Skin epidermis (tissue), 12 donors: ENCODE measurements around the gene KLHL22.

Experiments used
- H3K27ac ChIP-seq, 21 experiments: fragments of 200-600 bp; sonication (generic) in 11 of 21; one replicate each; pipeline ENCODE4 v1.5.0; 2020; ENCODE audit warnings: mild to moderate bottlenecking in 3 of 21, inconsistent platforms in 2 of 21, moderate library complexity in 2 of 21
- H3K4me3 ChIP-seq, 7 experiments: fragments of 200-600 bp; sonication (generic) in 2 of 7; one replicate each; pipeline ENCODE4 v1.5.0; 2020; ENCODE audit warnings: inconsistent platforms in 2 of 7, mild to moderate bottlenecking in 2 of 7, moderate library complexity in 1 of 7

KLHL22 gene

DNA sequence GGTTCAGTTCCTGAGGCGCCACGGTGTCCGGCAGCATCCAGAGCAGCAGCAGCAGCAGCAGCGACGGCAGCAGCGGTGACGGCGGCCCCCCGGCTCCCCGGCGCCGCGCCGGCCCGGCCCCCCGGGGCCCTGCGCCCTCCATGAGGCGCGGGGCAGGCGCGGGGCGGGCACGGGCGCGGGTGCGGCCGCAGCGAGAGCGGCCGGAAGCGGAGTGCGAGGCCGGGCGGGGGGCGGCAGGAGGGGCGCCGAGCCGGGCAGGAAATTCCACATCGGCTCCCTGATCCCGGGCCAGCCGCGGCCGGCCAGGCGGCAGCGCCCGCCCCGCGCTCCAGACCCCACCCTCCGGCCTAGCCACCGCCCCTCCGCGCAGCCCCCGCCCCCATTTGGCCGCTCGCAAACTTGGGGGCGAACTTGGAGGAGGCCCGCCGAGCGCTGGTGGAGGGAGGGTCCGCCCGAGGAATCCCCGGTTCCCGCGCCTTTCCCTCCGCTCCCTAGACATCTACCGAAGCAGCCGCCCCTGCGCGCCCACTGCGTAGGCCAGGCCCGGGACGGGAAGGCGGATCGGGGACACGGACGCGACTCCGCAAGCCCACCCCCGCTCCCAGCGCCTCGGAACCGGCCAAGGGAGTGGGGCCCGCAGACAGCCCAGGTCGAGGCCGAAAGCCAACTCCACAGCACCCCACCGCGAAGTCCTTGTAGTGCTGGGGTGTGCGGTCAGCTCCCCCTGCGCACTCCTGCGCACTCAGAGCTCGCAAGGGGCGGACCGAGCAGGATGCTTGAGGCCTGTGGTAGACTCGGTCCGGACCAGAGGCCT is 57.8 kb downstream of the KLHL22 start, which contains the start of gene SCARF2:
Gene SCARF2 (minus strand): TSS at position 213 of the 814 bp plus-strand sequence. CDS start 71 bp downstream, at position 142.
- H3K27ac ChIP-seq: peak within 1 kb of the TSS in 20 of 21 experiments; percentile 40 to 87 (median 74)
- H3K4me3 ChIP-seq: peak within 1 kb of the TSS; percentile 36 to 51 (median 46)

DNA sequence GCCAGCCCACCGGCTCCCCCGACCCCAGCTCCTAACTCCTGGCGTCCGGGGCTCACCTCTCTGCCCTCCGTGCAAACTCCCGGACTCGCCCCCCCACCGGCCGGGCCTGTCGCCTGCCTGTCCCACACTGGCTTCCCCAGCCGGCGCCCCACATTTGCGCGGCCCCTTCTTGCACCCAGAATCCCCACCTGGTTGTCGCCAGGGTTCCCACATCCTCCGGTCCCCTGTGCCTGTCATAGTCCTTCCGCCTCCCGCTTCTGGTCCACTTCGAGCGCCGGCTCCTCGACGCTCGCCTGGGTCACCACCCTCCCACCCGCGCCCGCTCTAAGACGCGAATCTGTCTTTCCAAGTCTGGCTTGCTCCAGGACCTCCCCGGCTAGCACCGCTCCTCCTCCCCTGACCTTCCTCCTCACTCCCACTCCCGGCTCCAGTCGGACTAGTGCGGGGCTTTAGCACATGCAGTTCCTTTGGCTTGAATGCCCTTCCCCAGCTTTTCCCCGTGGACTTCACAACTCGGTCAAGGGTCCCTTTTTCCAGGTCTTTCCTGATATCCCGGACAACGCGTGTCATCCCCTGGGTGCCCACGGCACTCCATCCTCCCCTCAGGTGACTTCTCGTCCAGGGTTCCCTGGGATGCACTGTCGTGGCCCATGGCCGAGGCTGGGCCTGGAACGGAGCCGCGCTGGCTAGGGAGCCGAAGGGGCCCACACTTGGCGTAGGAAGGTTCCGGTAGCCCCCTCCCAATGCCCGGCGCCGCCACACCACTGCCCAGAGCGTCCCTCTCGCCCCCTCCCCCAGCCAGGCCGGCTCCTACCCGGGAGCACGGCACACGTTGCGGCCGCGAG is 58.6 kb downstream of the KLHL22 start:
- H3K4me3 ChIP-seq: peak overlapping the region; percentile 36 to 51 (median 46)
- H3K27ac ChIP-seq: peak overlapping the region in 20 of 21 experiments; percentile 23 to 85 (median 68)

DNA sequence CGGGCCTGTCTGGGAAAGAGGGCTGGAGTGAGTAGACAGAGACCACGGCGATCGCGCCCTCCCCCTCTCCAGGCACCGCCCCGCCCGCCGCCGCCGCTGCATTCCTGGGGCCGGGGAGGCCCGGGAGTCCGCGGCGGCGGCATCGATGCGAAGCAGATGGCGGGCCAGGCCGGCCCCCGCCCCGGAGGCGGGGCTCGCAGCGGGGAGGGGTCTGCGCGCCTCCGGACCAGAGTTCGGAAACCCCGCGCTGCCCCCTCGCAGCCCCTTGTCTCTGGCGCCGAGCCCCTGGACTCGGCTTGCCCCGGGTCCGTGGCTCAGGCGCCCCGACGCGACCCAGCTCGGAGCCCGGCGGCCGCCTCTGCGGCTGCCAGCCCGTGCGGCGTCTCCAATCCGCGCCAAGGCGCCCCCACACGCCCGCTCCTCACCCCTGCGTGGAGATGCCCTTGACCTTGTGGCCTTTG is 59.3 kb downstream of the KLHL22 start:
- Histone ChIP-seq H3K4me3 (peak overlapping the region; percentile 36 to 51 (median 46)), H3K27ac (peak overlapping the region in 19 of 21 experiments; percentile 6 to 85 (median 60))

DNA sequence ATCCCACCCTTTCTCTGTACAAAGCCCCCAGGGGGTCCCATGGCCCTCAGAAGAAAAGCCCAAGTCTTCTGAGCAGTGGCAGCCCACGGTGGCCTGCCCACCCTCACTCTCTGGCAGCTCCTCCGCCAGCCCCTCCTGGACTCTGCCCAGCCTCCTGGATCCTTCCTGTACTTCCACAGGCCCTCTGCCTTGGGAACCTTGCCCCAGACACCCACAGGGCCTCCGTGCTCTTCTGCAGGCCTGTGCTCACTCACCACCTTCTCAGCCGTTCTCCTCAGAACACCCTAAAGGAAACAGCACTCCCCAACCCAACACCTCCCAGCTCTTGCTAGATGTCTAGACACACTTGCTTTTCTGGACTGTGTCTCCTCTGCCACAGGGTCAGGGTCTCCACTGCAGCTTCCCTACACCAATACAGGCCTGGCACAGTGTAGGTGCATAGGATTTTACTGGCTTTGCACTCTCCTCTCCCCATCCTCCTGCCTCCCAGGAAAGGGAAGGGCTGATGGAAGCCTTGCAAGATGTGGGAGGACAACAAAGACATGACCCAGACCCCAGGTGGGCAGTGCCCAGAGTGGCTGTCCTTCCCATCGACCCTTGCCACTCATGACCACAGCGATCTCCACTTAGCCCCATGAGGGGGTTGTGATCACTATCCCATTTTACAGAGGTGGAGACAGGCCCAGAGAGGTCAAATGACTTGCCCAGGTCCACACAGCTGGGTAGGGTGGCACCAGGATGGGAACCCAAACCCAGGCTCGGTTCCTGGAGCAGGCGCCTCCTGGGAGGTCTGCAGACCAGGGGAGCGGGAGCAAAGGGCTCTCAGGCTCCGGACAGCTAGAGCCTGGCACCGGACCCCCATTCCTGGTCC is 59.9 kb downstream of the KLHL22 start:
- Histone ChIP-seq H3K4me3 (peak overlapping the region; percentile 36 to 51 (median 46)), H3K27ac (peak overlapping the region in 9 of 21 experiments; percentile 48 to 85 (median 66))

DNA sequence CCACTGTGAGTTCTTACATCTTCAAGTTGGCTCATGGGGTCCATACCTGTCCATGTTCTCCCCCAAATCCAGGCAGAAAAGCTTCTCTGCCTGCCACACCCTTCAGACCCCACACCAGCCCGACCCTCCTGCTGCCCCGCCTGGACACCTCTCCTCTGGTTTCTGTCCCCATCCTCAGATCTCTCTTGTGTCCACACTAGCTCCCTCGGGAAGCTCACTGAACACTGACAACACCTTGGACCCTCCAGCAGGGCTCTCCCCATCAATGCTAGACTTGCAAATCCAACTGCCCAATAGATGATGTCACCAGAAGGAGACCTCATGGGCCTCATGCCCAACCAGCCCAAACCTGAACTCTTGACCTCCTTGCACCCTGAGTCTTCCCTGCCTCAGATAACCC is 60.8 kb downstream of the KLHL22 start:
- Histone ChIP-seq H3K4me3 (no peak overlapping the region), H3K27ac (no peak overlapping the region)

DNA sequence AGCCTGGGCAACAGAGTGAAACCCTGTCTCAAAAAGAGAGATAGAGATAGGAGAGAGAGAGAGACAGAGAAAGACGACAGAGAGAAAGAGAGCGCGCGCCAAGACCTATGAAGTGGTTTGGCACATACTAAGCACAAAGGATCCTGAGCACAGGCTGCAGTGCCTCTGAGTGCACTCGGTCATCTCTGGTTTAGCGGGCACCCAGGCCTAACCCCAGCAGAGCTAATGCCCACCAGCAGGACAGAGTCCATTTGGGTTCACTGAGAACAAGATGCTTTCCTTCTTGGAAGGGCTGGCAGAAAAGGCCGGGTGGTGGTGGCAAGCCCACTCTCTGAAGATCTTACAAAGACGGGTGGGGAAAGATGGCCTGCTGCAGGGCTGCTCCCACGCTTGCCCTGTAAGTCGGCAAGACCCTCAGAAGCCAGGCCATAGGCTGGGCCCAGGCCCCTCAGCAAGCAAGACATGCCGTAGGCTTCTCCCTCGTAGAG is 61.3 kb downstream of the KLHL22 start:
- no peak overlapping the region for H3K27ac ChIP-seq
- no peak overlapping the region for H3K4me3 ChIP-seq

DNA sequence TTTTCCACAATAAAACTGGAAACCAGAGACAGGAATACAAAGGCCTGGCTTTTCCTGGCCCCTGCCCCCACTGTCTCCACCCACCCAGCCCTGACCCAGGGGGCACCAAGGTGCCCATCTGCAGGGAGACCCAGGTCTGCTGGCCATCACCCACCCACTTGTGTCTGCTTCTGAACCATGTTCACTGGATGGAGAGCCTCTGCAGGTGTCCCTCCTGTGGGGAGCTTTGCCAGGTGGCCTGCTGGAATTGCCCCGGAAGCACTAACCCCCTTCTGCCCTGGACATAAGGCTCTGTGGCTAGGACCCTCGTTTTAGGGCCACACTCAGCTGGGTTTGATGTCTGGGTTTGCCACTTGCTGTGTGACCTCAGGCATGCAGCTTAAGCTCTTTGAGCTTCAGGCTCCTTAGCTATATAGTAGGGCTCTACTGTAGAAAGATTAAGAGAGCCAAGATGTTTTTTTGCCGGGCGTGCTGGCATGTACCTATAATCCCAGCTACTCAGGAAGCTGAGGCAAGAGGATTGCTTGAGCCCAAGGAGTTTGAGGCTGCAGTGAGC is 61.8 kb downstream of the KLHL22 start:
- H3K27ac ChIP-seq: no peak overlapping the region
- H3K4me3 ChIP-seq: no peak overlapping the region

DNA sequence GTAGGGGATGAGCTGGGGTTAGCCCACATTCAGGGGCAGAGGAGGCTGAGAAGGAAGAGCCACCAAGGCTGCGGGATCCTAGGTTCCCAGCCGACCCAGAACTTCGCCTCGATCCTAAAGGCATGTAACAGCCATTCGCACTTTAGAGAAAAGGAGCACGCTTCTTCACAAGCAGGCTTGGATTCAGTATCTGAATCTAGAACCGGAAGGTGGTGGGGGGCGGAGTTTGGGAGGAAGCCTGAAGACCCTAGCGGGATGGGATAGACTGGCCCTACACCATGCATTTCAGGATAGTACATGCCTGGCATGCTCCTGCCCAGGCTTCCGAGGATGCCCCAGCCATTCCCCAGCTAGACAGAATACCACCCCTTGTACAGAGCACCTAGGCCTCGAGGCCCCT is 62.4 kb downstream of the KLHL22 start:
- Histone ChIP-seq H3K4me3 (no peak overlapping the region), H3K27ac (no peak overlapping the region)

DNA sequence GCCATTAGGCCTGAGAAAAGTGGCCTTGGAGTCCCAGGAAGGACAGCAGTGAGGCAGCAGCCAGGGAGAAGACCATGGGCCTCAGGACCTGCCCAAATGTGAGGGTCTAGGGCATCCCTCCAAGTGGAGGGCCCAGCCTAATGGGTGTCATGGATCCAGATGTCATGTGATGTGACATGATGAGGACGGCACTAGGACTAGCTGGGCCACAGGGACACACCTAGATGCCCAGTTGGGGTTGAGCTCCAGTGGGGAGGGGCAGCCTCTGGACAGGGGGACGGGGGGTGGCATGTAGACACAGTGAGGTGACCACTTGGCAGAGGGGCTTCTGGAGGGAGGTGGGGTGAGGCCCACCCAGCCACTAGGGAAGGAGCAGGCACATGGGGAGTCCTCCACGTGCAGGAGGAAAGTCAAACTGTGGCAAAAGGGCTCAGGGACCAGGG is 63.3 kb downstream of the KLHL22 start:
- no peak overlapping the region for H3K27ac ChIP-seq
- H3K4me3 ChIP-seq: no peak overlapping the region

DNA sequence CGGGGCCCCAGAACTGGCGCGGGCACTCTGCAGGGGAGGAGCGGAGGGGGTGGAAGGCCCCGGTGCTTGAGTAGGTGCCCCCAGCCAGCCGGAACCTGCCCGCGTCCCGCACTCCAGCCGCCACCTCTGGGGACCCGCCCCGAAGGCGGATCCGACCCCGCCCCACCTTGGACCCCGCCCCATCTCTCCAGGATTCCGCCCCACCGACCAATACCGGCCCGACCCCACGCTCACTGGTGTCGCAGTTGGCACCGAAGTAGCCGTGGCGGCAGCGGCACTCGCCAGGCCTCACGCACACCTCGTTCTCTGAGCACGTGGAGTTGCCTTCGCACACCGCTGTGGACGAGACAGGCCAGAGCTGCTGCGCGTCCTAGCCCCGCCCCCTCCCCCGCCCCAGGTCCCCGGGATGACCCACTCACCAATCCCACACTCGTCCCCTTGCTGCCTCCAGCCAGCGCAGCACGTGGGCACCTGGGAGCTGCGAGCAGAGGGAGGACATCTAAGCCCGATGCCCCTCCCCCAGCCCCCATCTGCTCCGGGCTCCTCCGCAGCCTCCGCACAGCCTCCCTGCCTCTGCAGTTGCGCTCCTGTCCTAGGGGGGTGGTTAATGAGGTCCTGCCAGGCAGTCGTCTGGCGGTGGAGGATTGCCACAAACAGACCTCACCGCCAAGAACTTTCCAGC is 63.9 kb downstream of the KLHL22 start:
- peak overlapping the region in 6 of 7 experiments; percentile 16 to 31 (median 20) for H3K4me3 ChIP-seq
- no peak overlapping the region for H3K27ac ChIP-seq

DNA sequence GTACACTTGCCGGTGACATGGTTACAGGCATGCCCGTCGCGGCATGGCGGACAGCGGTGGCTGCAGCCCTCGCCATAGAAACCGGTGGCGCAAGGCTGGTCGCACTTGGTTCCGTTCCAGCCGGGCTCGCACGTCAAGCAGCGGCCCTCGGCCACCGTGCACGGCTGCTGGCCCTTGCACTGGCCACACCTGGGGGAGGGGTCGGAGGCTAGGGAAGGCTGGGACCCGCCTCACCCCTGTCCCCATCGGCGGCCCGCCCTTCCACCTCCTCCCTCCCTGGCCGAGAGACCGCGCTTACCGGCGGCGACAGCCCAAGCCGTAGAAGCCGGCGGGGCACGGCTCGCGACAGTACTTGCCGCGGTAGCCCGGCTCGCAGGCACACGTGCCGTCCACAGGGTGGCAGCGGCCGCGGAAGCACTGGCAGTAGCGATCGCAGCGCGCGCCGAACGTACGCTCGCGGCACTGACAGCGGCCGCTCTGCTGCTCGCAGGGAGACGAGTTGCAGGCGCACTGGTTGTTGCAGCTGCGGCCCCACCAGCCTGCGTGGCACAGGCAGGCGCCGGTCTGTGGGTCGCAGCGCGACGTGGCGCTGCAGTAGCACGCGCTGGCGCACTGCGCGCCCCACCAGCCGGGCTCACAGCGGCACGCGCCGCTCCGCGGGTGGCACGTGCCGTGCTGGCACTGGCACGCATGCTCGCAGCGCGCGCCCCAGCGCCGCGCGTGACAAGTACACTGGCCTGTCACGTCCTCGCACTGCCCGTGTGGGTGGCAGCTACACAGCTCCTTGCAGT is 64.7 kb downstream of the KLHL22 start:
- H3K27ac ChIP-seq: peak overlapping the region in 2 of 21 experiments; percentile 16 to 33
- peak overlapping the region; percentile 16 to 31 (median 20) for H3K4me3 ChIP-seq

DNA sequence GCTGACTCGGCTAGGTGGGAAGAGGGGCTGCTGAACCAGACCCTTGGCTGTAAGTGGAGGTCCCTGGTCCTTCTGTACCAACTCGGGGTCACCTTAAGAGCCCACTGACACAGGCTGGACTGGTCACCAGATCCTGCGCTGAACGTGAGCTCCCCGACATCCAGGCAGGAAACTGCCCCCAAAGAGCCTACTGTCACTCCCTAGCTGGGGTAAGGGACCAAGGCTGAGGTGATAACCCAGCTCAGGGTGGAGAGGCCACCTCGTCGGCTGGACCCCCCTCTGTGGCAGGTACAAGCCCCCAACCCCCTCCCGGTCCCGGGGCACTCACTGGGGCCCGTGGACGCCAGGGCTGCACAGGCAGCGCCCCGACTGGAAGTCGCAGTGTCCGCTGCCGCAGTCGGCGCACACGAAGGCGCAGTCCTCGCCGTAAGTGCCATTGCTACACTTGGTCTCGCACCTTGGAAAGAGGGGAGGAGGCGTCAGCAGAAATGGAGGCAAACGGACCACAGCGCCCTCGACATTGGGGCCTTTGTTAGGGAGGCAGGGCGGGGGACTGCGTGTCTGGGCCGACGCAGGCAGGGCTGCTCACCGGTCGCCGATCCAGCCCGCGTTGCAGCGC is 65.4 kb downstream of the KLHL22 start:
- Histone ChIP-seq H3K4me3 (peak overlapping the region; percentile 16 to 38 (median 22)), H3K27ac (peak overlapping the region in 1 of 21 experiments; percentile 18)

DNA sequence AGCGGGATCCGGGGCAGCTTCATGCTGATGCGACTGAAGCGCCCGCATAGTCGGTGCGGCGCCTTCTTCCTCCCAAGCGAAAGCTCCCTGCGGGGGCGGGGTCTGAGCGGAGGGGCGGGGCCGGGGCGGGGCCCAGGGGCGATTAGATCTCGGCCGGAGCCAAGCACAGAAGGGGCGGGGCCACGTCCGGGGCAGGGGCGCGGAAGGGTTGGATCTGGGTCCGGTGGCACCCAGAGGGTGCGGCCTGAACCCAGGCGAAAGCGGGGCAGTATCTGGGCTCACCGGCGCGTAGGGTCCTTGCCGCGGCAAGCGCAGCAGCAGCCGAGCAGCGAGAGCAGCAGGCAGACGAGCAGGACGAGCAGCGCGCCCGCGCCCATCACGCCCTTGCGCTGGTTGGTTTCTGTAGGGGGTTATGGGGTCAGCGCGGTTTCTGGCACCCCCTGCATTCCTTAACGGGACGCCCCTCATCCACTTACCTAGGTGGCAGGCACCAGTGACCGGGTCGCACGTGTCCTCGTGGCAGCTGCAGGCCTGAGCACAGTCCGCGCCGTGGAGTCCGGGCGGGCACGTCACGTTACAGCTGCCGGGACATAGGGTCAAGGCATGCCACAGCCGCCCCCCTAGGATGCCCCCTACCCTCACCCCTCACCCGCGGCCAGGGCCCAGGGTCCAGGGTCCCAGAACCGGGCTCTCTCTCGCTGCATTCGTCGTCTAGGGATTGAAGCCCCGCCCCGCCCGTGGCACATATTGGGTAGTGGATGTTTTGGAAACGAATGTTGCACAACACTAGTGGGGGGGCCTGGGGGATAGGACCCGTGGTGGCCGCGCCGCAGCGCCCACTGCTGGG is 66.1 kb downstream of the KLHL22 start:
- Histone ChIP-seq H3K27ac (peak overlapping the region in 2 of 21 experiments; percentile 12 to 18), H3K4me3 (peak overlapping the region; percentile 27 to 46 (median 38))

DNA sequence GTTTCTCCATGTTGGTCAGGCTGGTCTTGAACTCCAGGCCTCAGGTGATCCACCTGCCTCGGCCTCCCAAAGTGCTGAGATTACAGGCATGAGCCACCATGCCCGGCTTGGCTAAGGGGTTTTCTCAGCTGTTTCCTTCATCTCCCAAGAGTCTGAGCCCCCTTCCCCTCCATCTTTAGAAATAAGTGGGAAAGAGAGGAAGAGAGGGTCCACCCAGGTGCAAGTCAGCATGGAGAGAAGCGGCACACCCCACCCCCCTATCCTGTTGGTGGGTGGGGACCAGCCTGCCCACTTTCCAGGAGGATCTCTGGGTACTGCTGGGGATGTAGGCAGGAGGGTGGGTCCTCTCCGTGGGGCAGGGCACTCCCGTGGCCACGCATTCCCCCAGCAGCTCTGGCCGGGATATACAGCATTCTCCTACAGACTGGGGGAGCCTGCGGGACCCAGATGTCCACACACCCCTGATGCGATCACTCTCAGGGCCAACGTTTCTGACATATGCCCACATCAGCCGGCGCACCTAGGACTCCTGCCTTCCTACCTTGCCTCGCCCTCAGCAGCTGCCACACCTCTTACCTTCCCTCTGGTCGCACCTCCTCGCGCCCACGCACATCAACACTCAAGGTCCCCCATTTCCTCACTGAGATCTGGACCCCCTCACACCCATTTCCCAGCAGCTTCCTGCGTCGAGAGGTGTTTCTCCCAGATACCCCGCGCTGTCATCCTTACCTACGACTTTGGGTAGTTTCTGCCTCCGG is 66.9 kb downstream of the KLHL22 start:
- peak overlapping the region; percentile 27 to 46 (median 38) for H3K4me3 ChIP-seq
- no peak overlapping the region for H3K27ac ChIP-seq

DNA sequence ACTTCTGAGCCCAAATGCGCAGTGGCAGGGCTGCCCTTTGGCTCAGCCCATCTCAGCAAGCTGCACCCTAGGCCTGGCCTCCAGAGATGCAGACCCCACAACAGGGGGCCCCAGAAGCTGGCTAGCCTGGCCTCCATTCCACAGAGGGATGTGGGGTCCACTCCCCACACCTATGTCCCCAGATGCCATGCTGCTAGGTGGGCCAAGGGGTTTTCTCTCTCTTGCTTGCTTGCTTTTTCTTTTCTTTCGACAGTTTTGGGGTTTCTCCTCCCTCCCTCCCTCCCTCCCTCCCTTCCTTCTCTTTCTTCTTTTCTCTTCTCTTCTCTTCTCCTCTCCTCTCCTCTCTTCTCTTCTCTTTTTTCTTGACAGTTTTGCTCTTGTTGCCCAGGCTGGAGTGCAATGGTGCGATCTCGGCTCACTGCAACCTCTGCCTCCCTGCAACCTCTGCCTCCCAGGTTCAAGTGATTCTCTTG is 67.6 kb downstream of the KLHL22 start:
- no peak overlapping the region for H3K4me3 ChIP-seq
- no peak overlapping the region for H3K27ac ChIP-seq
